ENCODE measurements around the gene HBS1L.

HBS1L gene

DNA sequence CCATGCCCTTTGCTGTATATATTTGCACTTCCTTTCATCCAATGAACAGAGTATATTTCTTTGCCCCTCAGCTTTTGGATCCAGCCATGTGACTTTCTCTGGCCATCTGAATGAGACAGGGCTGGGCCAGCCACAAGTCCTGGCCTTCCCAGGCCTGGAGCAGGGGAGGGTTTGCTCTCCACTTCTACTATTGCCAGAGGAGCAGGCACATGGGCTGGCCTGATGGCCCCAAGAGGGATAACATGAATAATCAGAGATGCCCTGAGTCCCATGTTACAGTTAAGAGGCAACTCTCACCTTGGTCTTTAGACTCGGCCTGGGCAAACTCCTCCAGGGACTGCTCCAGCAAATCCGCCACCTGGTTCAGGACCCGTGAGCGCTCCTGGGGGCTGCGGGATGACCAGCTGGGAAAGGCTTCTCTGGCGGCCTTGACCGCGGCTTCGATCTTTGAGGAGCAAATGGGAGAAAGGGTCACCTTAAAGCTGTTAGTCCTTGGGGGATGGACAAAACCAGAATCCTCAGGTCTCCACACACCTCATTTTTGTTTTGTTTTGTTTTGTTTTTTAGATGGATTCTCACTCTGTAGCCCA is 111.0 kb downstream of the HBS1L start:
- DNase-seq: no peak

- no peak for DNase-seq
These were observed 115.7 kb downstream of the HBS1L start for GRCh38 chr6:134938896-134939295.

GRCh38 chr6:134937426-134937825 is 117.2 kb downstream of the HBS1L start:
- no peak for DNase-seq

- no peak for DNase-seq
These were observed 117.7 kb downstream of the HBS1L start for GRCh38 chr6:134936931-134937330.

DNA sequence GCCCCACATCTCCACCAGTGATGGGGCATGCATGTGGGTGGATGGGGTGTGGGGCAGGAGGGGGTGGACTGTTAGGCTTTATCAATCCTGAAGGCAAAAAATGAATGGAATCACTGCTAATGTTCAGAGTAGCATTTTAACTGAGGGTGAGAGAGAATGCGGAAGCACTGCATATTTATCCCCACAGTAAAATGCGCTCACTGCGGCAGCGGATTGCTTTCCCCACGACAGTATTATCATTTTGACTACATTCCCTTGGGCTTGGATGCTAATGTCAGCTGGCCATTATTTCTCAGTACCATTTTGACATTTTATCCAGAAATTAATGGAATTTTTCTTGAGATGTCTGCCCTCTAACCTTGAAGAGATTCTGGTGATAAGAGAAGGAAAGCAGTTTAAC is 118.1 kb downstream of the HBS1L start:
- no peak for DNase-seq

DNA sequence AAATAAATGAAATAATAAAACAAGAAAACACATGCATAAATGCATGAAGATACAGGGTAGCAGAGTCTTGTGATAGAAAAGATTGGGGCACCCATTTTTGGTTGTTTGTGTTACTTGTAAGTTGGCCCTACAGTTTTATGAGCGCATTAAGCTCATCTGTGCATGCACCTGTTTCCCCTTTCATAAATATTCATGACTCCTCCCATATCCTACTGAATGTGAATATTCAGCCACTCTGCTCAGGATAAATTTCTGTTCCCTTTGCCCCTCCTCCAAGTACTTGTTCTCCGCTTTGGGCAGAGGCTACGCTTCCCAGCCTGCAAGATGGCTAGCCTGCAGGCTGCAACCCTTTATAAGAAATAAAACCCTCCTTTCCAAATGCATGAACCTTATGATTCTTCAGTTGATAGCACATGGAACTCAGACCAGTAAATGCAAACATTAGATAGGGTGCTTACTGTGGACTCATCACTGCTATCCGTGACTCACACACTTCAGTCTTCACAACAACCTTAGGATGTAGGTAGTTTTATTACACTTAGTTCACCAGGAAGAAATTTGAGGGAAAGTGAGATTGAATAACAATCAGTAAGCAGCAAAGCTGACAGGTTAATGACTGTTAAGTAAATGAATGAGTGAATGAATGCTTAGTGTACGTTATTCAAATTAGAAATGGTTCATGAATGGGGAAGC is 119.7 kb downstream of the HBS1L start:
- no peak for DNase-seq

DNA sequence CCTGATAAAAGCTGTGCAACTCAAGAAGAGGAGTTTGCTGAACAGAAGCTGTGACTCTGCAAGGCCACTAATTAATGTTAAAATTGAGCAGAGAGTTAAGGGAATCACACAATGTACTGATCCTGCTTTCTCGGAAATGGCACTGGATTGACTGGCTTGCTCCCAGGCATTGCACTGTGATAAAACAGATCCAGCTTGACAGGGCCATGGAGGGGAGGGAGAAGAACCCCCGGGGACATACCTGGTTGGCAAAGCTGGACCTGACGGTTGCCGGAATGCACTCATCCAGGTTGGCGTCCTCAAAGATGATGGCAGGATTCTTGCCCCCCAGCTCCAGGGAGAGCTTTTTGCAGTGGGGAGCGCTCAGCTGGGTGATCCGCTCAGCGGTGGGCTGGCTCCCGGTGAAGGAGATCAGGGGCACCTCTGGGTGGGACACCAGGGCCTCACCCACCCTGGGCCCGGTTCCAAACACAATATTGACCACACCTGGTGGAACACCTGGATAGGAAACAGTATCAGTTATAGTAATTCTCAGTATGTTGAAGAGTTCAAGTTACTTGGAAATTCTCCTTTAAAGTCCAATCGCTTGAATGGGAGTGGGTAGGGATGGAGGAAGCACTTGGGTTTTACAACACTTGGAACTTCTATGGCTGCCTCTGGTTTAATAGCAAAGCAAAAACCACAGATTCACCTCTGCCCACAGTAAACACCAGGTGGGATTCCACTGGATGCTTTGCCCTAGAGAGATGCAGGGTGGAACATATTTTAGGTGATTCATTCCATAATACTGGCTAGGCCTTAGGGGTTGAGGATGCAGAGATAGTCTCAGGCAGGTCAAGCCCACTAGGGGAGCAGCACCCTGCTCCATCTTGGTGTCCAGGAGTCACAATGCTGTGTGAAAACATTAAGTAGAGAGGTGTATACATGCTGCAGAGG is 121.8 kb downstream of the HBS1L start:
- no peak for DNase-seq

DNA sequence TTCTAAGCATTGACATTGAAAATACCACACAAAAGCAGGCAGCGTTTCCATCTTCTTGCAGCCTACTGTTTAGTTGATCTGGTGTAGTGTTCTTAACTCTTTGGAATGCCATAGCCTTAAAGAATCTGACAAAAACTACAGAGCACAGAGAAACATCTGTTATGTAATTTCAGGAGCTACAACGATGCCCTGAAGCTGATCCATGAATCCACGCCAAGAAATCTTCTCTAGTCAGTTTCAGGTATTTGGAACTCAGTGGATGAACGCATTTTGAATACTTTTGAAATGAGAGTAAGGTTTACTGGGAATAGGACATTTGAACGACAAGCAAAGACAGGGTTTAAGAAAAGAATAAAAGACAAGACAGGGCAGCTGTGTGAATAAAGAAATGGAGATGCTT is 122.5 kb downstream of the HBS1L start:
- DNase-seq: no peak

DNA sequence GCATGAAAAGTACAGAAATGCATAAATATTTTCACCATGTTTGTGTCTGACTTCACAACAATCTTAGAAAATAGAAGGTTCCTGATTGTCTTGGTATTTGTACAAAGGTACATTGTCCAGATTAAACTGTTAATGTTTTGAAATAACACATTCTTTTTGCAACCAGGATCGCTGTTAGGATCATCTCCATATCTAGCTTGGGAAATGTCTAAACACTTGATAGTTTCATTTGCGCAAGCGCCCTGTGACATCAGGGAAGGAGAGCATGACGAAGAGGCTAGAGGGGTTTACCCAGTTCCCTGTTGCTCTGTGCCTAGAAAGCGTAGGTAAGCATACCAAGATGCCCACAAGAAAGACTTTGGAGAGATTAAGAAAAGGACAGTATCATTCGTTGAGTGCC is 124.2 kb downstream of the HBS1L start:
- no peak for DNase-seq

DNA sequence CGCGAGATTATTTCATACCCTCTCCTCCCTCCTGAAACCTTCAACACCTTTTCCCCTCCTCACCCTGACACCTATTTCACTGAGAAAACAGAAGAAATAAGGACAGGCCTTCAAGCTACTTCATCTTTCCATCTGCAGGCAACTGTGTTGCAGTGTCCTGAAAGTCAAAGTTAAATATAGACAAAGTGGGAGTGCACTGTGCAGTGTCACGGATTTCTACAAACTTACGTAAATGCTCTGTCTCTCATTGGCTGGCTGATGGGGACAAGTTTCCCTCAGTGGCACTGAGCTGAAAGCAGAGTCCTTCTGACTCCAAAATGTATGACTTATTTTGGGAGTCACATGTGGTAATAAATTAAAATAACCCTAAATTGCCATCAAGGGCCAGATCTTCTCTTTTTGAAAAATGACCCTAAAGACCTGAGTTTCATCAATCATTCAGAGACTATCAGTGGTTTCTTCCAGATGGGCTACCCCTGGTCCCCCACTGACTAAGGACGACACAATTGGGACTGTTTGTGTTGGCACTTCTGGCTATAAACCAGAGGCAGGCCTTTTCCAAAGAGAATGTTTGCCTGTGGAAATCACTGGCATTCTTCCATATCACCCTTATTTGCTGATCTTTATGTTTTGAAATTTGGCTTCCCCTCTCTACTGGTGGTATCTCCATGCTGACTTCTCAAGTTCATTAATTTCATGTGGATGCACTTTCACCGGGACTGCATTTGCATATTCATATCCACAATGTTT is 126.3 kb downstream of the HBS1L start:
- DNase-seq: no peak

DNA sequence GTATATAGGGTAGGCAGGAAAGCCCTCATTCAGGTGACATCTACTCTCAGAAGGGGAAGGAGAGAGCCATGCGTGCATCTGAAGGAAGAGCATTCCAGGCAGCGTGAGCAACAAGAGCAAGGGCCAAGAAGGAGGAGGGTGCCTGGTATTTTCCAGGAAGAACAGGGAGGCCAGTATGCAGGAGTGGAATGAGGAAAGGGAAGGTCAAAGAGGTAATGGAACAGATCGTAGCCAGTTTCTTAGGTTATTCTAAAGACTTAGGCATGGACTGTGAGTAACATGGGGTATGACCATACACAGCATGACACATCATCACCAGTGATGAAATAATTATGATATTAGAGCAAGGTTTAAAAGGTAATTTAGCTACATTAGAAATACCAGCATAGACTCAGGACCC is 128.8 kb downstream of the HBS1L start:
- DNase-seq: no peak

GRCh38 chr6:134921721-134922261 is 132.8 kb downstream of the HBS1L start:
- peak; percentile 3 for DNase-seq

GRCh38 chr6:134921276-134921675 is 133.3 kb downstream of the HBS1L start:
- DNase-seq: no peak

DNA sequence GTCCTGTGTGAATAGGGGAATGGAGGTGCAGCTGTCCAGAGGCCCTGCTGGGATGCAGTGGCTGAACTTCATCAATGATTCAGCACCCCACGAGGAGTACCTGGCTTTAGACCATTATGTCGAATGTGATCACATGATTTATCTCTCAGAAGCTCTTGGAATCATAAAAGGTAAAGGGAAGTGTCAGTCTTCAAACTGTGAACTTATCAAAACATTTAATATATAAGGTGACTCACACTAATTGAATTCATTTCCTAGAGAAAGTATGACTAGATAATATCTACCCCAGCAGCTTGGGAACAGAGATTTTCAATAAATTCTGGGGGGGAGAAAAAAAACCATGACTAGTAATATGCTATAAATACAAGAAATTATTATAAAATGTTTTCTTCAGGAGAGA is 134.2 kb downstream of the HBS1L start:
- no peak for DNase-seq

- no peak for DNase-seq
These were observed 136.1 kb downstream of the HBS1L start for GRCh38 chr6:134918418-134918961.

- DNase-seq: no peak
These were observed 143.1 kb downstream of the HBS1L start for GRCh38 chr6:134911547-134911946.

DNA sequence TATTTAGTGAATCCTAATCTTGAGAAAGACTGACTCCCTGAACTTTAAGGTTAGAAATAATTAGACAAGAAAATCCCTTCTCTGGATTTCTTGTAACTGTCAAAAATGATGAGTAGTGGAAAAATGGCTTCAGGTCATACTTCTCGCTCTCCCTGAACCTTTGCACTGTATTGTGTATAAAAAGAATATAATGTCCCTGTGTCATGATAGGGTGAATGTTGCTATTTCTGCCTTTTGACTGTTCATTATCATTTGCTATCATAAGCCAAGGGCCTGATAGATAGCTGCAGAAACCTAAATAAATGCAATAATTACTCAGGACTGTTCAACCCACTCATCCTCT is 144.1 kb downstream of the HBS1L start:
- no peak for DNase-seq
